ENCODE data around the gene DGKQ.

DGKQ gene

DNA sequence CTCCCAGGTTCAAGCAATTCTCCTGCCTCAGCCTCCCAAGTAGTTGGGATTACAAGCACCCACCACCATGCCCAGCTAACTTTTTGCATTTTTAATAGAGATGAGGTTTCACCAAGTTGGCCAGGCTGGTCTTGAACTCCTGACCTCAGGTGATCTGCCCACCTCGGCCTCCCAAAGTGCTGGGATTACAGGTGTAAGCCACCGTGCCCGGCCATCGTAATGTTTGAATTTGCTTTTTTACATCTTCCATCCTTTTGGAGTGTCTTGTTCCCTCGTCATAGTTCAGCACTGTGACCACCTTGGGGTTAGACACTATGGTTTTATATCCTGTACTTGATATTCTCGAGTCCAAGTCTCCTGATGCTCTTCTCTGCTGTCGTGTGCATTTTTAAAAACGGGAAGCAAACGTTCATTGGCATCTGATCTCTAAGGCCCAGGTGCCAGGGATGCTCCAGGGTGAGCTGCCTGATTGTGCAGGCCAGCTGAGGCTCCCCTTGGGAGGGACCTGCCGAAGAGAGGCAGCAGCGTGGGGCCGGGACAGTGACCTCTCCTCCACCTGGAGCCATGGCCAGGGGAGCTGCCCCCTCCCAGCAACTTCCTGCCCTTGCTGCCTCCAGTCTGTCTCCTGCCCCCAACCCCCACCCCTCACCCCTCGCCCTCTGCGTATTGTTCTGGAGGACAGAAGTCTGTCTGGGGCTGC, 16.7 kb downstream of the DGKQ start:
- Histone ChIP-seq H3K27ac (no peak overlapping the region), H3K9me3 (no peaks in the 10 kb centered on the region), H3K36me3 (peaks cover 95% of the 10 kb centered on the region), H3K27me3 (no peaks in the 10 kb centered on the region), H3K4me1 (ENCODE audit: control insufficient read depth in 1 of 2, insufficient read depth in 1 of 2, low read depth in 1 of 2, low read length in 1 of 2) (no peaks in the 10 kb centered on the region), H3K4me3 (ENCODE audit: low read depth in 1 of 2, low read length in 1 of 2) (no peak overlapping the region)
- TF ChIP-seq, protein P1, sequence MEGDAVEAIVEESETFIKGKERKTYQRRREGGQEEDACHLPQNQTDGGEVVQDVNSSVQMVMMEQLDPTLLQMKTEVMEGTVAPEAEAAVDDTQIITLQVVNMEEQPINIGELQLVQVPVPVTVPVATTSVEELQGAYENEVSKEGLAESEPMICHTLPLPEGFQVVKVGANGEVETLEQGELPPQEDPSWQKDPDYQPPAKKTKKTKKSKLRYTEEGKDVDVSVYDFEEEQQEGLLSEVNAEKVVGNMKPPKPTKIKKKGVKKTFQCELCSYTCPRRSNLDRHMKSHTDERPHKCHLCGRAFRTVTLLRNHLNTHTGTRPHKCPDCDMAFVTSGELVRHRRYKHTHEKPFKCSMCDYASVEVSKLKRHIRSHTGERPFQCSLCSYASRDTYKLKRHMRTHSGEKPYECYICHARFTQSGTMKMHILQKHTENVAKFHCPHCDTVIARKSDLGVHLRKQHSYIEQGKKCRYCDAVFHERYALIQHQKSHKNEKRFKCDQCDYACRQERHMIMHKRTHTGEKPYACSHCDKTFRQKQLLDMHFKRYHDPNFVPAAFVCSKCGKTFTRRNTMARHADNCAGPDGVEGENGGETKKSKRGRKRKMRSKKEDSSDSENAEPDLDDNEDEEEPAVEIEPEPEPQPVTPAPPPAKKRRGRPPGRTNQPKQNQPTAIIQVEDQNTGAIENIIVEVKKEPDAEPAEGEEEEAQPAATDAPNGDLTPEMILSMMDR (IDR thresholded peaks at IDR 0.05), result no peak

DNA sequence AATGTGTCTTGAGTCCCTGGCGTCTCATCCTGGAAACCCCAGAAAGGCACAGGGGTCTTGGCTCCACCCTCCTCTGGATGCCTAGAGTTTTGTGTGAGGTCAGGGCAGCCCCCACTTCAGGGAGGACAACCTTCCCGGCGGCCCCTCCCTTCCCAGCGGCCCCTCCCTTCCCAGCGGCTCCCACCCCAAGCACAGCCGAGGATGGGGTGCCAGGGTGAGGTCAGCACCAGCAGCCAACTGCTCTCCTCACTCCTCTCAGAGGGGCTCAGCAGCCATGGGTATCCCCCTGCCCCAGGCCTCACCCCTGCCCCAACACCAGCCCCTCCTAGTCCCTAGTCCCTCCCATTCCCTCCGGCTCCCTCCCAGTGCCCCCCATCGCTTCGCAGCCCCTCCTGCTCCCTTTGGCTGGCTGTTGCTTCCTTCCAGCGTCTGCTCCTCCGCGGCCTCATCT, 17.4 kb downstream of the DGKQ start:
- H3K9me3 ChIP-seq, result no peaks in the 10 kb centered on the region
- H3K36me3 ChIP-seq, result peaks cover 95% of the 10 kb centered on the region
- H3K4me1 ChIP-seq (ENCODE audit: control insufficient read depth in 1 of 2, insufficient read depth in 1 of 2, low read depth in 1 of 2, low read length in 1 of 2), result no peaks in the 10 kb centered on the region
- TF ChIP-seq, protein P1 (IDR thresholded peaks at IDR 0.05), result no peak
- H3K27me3 ChIP-seq, result no peaks in the 10 kb centered on the region
- no peak overlapping the region for H3K4me3 ChIP-seq (ENCODE audit: low read depth in 1 of 2, low read length in 1 of 2)
- H3K27ac ChIP-seq, result no peak overlapping the region

DNA sequence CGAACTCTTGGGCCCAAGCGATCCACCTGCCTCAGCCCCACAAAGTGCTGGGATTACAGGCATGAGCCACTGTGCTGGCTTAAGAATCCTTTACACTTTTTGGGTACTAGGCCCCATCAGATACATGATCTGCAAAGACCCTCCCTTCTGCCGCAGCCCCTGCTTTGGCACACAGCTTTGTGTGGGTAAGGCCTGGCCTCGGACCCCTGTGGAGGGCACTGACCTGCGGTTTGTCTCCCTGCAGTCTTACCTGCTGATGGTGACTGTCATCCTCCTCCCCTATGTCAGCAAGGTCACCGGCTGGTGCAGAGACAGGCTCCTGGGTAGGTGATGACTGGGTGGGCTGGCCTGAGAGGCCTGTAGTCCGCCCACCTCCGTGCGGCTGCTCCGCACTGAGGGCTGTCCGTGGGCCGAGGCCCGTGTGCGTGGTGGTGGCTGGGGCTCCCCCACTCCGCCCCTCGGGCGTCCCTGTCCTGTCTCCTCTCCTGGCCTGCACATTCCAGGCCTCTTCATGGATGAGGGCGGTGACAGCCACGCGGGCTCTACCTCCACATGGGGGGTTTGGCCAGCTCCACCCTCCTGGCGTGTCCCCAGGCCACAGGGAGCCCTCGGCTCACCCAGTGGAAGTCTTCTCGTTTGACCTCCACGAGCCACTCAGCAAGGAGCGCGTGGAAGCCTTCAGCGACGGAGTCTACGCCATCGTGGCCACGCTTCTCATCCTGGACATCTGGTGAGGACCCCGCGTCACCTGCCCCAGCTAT, 18.0 kb downstream of the DGKQ start:
- TF ChIP-seq, protein P1 (IDR thresholded peaks at IDR 0.05), result no peak
- H3K9me3 ChIP-seq, result no peaks in the 10 kb centered on the region
- H3K36me3 ChIP-seq, result peaks cover 93% of the 10 kb centered on the region

DNA sequence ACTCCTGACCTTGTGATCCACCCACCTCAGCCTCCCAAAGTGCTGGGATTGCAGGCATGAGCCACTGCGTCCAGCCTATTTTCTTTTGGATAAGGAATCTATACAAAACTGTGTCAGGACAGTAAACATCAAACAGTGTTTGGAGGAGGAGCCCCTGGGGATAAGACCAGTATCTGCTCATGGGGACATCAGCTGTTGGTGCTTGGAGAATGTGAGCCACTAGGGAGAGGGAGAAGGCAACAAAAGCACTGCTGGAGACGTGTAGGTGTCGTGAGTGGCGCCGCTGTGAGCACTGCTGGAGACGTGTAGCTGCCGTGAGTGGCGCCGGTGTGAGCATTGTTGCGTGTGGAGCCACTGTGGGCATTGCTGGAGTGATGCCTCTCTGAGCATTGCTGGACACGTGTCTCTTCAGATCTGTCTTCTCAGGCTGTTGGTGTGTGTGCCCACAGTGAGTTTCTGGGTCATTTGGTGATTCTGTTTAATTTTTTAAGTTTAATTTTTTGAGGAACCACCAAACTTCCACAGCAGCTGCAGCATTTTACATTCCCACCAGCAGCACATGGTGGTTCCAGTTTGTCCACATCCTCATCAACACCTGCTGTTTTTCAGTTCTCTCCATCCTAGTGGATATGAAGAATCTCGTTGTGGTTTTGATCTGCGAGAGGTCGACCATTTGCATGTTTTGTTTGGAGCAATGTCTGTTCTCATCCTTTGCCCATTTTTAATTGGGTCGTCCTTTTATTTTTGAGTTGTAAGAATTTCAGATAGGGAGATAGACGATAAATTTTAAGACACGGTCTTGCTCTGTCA, 19.0 kb downstream of the DGKQ start:
- TF ChIP-seq, protein P1 (IDR thresholded peaks at IDR 0.05), result no peak
- Histone ChIP-seq H3K27me3 (no peaks in the 10 kb centered on the region), H3K27ac (no peak overlapping the region), H3K36me3 (peaks cover 86% of the 10 kb centered on the region), H3K9me3 (no peaks in the 10 kb centered on the region), H3K4me3 (ENCODE audit: low read depth in 1 of 2, low read length in 1 of 2) (no peak overlapping the region), H3K4me1 (ENCODE audit: control insufficient read depth in 1 of 2, insufficient read depth in 1 of 2, low read depth in 1 of 2, low read length in 1 of 2) (no peaks in the 10 kb centered on the region)

More for the DNA sequence above, 18.0 kb downstream of the DGKQ start:
- no peaks in the 10 kb centered on the region for H3K27me3 ChIP-seq
- H3K4me3 ChIP-seq (ENCODE audit: low read depth in 1 of 2, low read length in 1 of 2), result no peak overlapping the region
- no peaks in the 10 kb centered on the region for H3K4me1 ChIP-seq (ENCODE audit: control insufficient read depth in 1 of 2, insufficient read depth in 1 of 2, low read depth in 1 of 2, low read length in 1 of 2)
- no peak overlapping the region for H3K27ac ChIP-seq

DNA sequence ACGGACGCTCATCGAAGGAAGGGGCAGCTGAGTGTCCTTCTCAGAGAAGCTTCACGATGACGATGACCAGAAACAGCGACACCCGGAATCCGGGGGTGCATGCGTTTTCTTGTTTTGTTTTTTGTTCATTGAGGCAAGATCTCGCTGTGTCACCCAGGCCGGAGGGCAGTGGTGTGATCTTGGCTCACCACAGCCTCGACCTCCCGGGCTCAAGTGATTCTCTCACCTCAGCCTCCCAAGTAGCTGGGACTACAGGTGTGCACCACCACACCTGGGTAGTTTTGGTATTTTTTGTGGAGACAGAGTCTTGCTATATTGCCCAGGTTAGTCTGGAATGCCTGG, 19.8 kb downstream of the DGKQ start:
- Histone ChIP-seq H3K27ac (no peak overlapping the region), H3K36me3 (peaks cover 78% of the 10 kb centered on the region), H3K4me3 (ENCODE audit: low read depth in 1 of 2, low read length in 1 of 2) (no peak overlapping the region), H3K9me3 (no peaks in the 10 kb centered on the region), H3K4me1 (ENCODE audit: control insufficient read depth in 1 of 2, insufficient read depth in 1 of 2, low read depth in 1 of 2, low read length in 1 of 2) (no peaks in the 10 kb centered on the region), H3K27me3 (no peaks in the 10 kb centered on the region)
- TF ChIP-seq, protein P1 (IDR thresholded peaks at IDR 0.05), result no peak

All from neutrophil (primary cell).